Measurements from ENCODE around the gene OR5A2. TPM values are rescaled to one million over a fixed set of nuclear protein-coding genes. Genes with fewer than 3 reads are reported as not detected.

Gene OR5A2
- total and polyA plus RNA-seq, 2 experiments from 2014 or later: not detected

GRCh38 chr11:59463190-59463641 is 37.0 kb upstream of the OR5A2 start:
- Histone ChIP-seq H2AFZ (peak overlapping the region; percentile 33; the same call in 1 of the 2 replicates), H3F3A (replicated peaks; ENCODE audit: low read depth) (no peaks in the 10 kb centered on the region), H3K4me2 (no peak overlapping the region), H3K27ac (ENCODE audit: low read depth) (no peak overlapping the region), H3K9me2 (ENCODE audit: insufficient read depth) (0 out of 2 replicates have a peak, but pooled peaks cover 6% of the 10 kb centered on the region), H3K4me1 (ENCODE audit: insufficient read depth) (no peaks in the 10 kb centered on the region), H3K79me2 (replicated peaks; ENCODE audit: insufficient read depth) (no peaks in the 10 kb centered on the region), H3K4me3 (no peak overlapping the region), H4K20me1 (replicated peaks; ENCODE audit: insufficient read depth) (no peaks in the 10 kb centered on the region), H3K36me3 (ENCODE audit: insufficient read depth) (no peaks in the 10 kb centered on the region), H3K27me3 (ENCODE audit: insufficient read depth) (no peaks in the 10 kb centered on the region)
- Mint-ChIP-seq H3K4me3 (no peak overlapping the region), H3K27ac (no peak overlapping the region), H3K4me1 (no peaks in the 10 kb centered on the region), H3K36me3 (ENCODE audit: low read depth) (no peaks in the 10 kb centered on the region), H3K27me3 (ENCODE audit: insufficient read depth, low read depth, poor library complexity) (no peaks in the 10 kb centered on the region), H3K9me3 (no peaks in the 10 kb centered on the region; the same call in 2 of the 3 replicates)
- no peak for TF ChIP-seq ETS1 (IDR thresholded peaks at IDR 0.05)
- TF ChIP-seq EZH2 (IDR thresholded peaks at IDR 0.05; ENCODE audit: low read depth, unreplicated experiment): no peak
- TF ChIP-seq CTCF (conservative IDR thresholded peaks at IDR 0.05; ENCODE audit: low read depth in 2 of 2): peak; percentile 17 to 26; a peak in 2 of 4 replicates
- peak; percentile 15 for DNase-seq (ENCODE audit: low spot score)
- peak; percentile 54 for ATAC-seq

- Histone ChIP-seq H3K79me2 (replicated peaks; ENCODE audit: insufficient read depth) (no peaks in the 10 kb centered on the region), H3K4me3 (no peak overlapping the region), H3K9me2 (ENCODE audit: insufficient read depth) (peaks cover 28% of the 10 kb centered on the region), H3F3A (replicated peaks; ENCODE audit: low read depth) (no peaks in the 10 kb centered on the region), H3K27ac (ENCODE audit: low read depth) (no peak overlapping the region), H2AFZ (no peak overlapping the region), H3K4me1 (ENCODE audit: insufficient read depth) (peaks cover 5% of the 10 kb centered on the region), H3K36me3 (ENCODE audit: insufficient read depth) (no peaks in the 10 kb centered on the region), H4K20me1 (replicated peaks; ENCODE audit: insufficient read depth) (no peaks in the 10 kb centered on the region), H3K4me2 (no peak overlapping the region), H3K27me3 (ENCODE audit: insufficient read depth) (no peaks in the 10 kb centered on the region)
- no peak for DNase-seq (ENCODE audit: low spot score)
- Mint-ChIP-seq H3K36me3 (ENCODE audit: low read depth) (no peaks in the 10 kb centered on the region), H3K9me3 (no peaks in the 10 kb centered on the region; the same call in 2 of the 3 replicates), H3K27me3 (ENCODE audit: insufficient read depth, low read depth, poor library complexity) (no peaks in the 10 kb centered on the region), H3K27ac (no peak overlapping the region), H3K4me3 (no peak overlapping the region), H3K4me1 (peaks cover 6% of the 10 kb centered on the region)
- no peak for ATAC-seq
- TF ChIP-seq ZNF462 (CRISPR knock-in tag; IDR thresholded peaks at IDR 0.05) (no peak), ZNF331 (CRISPR knock-in tag; IDR thresholded peaks at IDR 0.05; ENCODE audit: low read depth) (no peak), EZH2phosphoT487 (IDR thresholded peaks at IDR 0.05; ENCODE audit: unreplicated experiment) (no peak), REST (IDR thresholded peaks at IDR 0.05; ENCODE audit: unreplicated experiment) (no peak), NANOG (IDR thresholded peaks at IDR 0.05; ENCODE audit: borderline replicate concordance) (no peak), CREB1 (CRISPR knock-in tag; IDR thresholded peaks at IDR 0.05; ENCODE audit: low read depth) (no peak)
Observed at GRCh38 chr11:59459916-59460315, 33.7 kb upstream of the OR5A2 start.

All from GM23338 (cell line).